WTC11 (cell line): ENCODE data around the gene TMPRSS2.

ENCODE experiments used
- ATF3 ChIP-seq: sonication (generic); formaldehyde crosslinking; conservative IDR thresholded peaks from 2 replicates; pipeline ENCODE4 v1.8.1; 2022; ENCODE audit warnings: mild to moderate bottlenecking, missing genetic modification reagents
- CREM ChIP-seq: sonication (generic); formaldehyde crosslinking; IDR thresholded peaks from 2 replicates; pipeline ENCODE4 v1.8.1; 2022; ENCODE audit warnings: mild to moderate bottlenecking, missing genetic modification reagents, moderate library complexity
- FOXP1 ChIP-seq: sonication (generic); formaldehyde crosslinking; IDR thresholded peaks from 2 replicates; pipeline ENCODE4 v1.8.0; 2022; ENCODE audit warnings: missing genetic modification reagents, mild to moderate bottlenecking, moderate library complexity, borderline replicate concordance
- NR1H2 ChIP-seq: sonication (generic); formaldehyde crosslinking; IDR thresholded peaks from 2 replicates; pipeline ENCODE4 v1.9.0; 2021; ENCODE audit warnings: mild to moderate bottlenecking, moderate library complexity, missing genetic modification reagents
- TEAD4 ChIP-seq: sonication (generic); formaldehyde crosslinking; IDR thresholded peaks from 2 replicates; pipeline ENCODE4 v1.8.0; 2022; ENCODE audit warnings: mild to moderate bottlenecking, missing genetic modification reagents
- ZNF121 ChIP-seq: sonication (generic); formaldehyde crosslinking; IDR thresholded peaks from 2 replicates; pipeline ENCODE4 v1.8.0; 2023; ENCODE audit warnings: missing genetic modification reagents
- ZNF416 ChIP-seq: fragments of 250-450 bp; sonication (Bioruptor Pico); IDR thresholded peaks from 2 replicates; pipeline ENCODE4 v1.9.0; 2021; ENCODE audit warnings: mild to moderate bottlenecking, inconsistent platforms
- ZNF425 ChIP-seq: fragments of 250-450 bp; sonication (Bioruptor Pico); conservative IDR thresholded peaks from 2 replicates; pipeline ENCODE4 v1.9.0; 2021; ENCODE audit warnings: mild to moderate bottlenecking
- TF ChIP-seq, protein P1 (sequence below): fragments of 200-600 bp; IDR thresholded peaks from 2 replicates; pipeline ENCODE4 v1.8.0; 2022; ENCODE audit warnings: antibody characterized with exemption

DNA sequence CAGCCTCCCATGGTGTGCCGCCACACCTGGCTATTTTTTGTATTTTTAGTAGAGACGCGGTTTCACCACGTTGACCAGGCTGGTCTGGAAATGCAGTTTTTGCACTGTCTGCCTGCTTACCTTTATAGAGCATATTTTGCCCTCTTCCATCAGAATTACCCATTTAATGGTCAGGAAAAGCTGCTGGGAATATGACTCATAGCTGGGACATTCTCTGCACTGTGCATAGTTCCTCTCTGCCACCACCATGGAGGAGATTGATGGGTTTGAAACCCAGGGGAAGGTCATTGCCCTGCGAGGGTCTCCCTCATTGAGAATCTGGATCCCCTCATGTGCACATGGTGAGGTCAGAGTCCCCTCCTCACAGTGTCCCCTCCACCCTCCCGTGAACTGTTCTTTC, 49.8 kb downstream of the TMPRSS2 start:
- TF ChIP-seq ATF3 (CRISPR knock-in tag): no peak
- TF ChIP-seq ZNF121 (CRISPR knock-in tag): no peak
- TF ChIP-seq, protein P1, sequence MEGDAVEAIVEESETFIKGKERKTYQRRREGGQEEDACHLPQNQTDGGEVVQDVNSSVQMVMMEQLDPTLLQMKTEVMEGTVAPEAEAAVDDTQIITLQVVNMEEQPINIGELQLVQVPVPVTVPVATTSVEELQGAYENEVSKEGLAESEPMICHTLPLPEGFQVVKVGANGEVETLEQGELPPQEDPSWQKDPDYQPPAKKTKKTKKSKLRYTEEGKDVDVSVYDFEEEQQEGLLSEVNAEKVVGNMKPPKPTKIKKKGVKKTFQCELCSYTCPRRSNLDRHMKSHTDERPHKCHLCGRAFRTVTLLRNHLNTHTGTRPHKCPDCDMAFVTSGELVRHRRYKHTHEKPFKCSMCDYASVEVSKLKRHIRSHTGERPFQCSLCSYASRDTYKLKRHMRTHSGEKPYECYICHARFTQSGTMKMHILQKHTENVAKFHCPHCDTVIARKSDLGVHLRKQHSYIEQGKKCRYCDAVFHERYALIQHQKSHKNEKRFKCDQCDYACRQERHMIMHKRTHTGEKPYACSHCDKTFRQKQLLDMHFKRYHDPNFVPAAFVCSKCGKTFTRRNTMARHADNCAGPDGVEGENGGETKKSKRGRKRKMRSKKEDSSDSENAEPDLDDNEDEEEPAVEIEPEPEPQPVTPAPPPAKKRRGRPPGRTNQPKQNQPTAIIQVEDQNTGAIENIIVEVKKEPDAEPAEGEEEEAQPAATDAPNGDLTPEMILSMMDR: no peak
- no peak for TF ChIP-seq TEAD4
- no peak for TF ChIP-seq FOXP1 (CRISPR knock-in tag)
- TF ChIP-seq ZNF425 (CRISPR knock-in tag): no peak
- no peak for TF ChIP-seq CREM
- no peak for TF ChIP-seq NR1H2 (CRISPR knock-in tag)
- TF ChIP-seq ZNF416 (CRISPR knock-in tag): no peak
